Measurements from ENCODE around the gene VPS54.
"Not testable (repeated sequence)": the region's sequence is repeated elsewhere in the genome, so short reads cannot be mapped to it uniquely, and the experiment has no call there.

VPS54 gene

DNA sequence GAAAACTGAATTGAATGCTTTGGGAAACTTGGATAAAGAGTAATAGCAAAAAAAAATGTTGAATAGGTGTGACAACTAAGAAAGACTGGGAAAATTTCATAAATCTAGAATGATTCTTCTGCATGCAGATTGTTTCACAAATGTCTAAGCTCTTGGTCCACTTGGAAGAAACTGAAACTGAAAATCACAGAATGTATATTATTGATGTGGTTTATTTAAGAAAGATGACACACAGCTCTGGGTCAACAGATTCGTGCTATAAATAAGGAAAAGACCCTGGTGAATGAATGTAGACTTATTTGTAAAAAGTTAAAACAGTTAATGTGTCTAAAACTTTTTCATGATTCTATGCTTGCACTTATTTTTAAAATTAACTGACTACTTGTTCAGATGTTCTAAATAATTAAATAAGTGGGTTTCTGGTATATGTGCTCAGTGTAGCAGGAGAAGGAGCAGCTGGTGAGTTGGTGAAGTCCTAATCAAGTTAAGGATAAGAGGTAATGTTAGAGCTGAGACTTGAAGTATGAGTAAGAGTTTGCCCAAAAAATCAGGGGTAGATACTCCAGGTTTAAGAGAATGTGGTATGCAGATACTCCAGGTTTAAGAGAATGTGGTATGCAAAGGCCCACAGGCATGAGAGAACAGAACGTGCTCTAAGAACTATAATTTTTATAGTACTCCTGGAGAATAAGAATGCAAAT, 153.1 kb downstream of the VPS54 start:
- no peak for DNase-seq

DNA sequence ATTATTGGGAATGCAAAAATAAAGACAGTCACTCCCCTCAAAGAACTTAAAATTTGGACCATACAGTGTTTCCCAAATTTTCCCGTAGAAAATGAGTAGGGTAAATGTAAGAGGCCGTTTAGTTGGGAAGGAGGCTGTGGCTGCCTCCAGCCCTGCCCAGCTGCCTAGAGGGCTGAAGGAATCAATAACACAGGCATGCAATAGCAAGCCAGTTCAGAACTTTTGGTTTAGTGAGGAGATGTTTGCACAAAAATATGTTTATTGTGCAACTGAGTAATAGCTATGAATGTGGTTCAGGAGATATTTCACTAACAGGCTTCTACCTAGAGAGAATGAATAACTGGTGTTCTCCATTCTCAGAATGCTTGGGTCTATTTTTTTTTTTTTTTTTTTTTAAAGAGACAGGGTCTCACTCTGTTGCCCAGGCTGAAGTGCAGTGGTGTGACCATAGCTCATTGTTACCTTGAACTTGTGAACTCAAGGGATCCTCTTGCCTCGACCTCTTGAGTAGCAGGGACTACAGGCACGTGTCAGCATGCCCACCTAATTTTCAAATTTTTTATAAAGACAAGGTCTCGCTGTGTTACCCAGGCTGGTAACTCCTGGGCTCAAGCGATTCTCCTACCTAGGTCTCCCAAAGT, 153.9 kb downstream of the VPS54 start:
- no peak for DNase-seq

DNA sequence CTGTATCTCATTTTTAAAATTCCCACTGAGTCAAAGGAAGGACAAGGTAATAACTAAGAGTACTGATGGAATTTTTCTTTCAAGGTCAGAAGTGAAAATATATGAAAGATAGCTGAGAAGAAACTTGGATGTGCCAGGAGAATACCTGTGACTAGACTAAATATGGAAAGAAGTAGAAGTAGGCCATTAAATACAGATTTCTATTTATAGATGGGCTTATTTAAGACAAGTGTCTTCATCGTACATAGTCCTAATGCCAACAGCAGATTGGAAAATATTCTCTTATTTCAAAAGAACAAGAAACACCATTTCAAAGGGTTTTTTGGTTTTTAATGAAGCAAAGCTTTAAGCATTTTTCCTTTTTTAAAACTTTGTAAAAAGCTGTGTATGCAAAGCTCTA, 155.5 kb downstream of the VPS54 start:
- no peak for DNase-seq

DNA sequence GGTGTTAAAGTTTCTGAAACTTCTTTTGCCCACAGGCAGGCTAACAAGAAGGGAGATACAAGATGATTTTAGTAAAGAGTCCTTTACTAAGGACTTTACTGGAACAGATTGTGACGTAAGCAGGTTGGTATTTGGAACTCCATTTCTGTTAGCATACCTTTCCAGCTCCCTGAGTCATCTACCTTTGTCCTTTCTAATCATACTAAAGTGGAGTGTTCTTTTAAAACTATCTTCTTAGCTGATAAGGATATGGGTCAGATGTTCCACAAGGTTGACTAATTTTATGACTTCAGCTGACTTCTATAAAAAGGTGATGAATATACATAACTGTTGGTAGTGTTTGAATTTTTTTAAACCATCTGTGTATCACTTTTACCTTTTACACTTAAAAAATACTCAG, 156.4 kb downstream of the VPS54 start:
- DNase-seq: no peak

DNA sequence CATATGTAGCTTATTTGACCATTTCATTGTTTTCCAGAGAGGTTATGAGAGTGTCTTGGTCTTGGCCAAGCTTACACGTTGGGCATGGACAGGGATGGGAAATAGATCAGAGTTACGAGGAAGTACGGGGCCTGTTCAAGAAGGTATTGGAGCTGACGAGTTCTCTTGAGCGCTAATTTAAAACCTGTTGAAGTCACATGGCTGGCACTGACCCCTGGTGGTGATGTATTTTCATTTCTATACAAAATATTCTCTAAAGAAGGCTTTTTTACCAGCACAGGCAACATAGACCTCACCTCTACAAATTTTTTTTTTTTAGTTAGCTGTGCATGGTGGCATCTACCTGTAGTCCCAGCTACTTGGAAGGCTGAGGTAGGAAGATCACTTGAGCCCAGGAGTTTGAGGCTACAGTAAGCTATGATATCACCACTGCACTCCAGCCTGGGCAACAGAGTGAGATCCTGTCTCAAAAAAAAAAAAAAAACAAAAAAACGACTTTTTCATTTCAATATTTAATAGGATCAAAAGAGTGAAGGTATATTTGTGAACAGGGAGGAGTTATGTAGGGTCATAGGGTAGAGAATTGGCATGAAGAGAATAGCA, 157.9 kb downstream of the VPS54 start:
- DNase-seq: peak; percentile 59

DNA sequence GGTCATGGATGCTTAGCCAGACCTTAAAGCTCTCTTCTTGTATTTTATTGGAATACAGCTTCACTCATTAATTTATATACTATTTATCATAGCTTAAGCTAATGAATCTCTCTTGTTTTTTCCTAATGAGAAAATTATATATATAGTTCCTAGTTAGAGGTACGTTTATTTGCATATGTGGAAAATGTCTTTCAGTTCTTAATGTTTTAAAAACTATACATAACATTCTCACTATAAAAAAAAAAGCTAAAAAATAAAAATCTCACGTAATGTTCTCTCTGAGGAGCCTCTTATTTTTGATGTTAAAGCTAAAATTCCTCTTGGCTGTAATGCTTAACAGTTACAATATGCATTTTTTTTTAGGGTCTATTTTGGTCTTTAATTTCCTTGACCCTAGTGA, 160.9 kb downstream of the VPS54 start:
- DNase-seq: no peak

DNA sequence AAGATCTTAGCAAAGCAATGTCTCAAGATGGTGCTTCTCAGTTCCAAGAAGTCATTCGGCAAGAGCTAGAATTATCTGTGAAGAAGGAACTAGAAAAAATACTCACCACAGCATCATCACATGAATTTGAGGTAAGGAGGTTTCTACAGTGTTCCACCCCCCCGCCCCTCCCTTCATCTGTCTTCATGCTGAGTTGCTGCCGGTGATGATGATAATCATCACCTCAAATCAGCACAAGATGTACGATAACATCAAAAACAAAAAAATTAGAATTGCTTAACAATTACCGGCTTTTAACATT, 163.0 kb downstream of the VPS54 start:
- no peak for DNase-seq

DNA sequence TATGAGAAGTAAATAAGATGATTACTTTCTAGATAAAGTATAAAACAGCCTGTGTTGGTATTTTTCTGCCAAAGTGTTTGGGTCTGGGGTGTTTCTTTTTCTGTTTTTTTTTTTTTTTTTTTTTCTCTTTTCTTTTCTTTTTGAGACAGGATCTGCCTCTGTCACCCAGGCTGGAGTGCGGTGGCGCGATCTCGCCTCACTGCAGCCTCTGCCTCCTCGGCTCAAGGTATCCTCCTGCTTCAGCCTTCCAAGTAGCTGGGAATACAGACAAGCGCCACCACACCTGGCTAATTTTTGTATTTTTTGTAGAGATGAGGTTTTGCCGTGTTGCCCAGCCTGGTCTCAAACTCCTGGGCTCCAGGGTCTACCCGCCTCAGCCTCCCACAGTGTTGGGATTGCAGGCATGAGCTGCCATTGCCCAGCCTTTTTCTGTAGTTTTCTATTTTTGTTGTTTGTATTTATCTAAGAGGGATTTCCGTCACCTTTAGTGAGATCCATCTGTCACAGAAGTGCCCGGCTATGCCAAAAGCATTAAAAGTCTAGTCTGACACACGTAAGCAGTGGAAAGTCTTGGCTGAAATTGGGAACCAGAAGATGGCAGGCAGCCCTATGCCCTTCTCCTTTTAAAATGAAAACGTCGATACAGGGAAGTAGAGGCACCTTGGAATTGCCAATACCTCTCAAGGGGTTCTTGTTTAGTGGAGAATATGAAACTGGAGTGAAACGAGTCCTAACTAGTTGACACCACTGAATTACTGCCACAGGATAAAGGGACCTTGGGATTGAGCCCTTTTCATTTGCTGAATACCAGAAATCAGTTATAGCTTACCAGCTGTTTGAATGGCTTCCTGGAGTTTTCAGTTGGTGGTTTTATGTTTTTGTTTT, 163.6 kb downstream of the VPS54 start:
- DNase-seq: no peak

DNA sequence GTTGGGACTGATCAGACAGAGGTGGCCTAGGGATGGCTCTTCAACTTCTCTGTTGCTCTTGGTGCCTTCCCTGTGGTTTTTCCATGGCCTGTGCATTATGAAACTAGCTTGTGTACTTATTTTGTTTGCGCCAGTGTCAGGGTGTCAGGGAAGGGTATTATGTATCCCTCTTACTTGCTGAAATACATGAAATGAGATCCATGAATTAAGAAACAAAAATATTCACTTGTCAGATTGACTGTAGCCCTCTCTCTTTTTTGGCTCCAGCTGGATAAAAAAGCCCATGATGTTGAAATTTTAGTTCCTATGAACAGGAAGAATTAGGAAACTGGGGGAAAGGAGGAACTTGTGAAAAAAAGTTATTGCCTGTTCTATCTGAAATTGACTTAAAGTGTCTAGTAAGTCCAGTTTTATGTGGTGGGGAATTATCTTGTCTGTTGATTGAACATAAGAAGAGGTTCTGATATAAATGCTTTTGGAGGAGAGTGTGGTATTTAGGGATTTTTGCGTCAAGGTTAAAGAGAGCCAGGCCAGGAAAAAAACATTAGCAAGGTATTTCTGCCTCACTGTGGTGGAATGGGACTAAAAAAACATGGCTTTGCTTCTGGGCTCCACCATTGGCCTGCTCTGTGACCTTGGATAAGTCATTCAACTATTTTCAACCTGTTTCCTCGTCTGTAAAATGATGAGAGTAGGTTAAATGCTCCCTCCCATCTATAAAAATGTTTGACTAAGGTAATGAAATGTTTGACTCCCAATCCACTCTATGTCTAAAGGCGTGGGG, 165.5 kb downstream of the VPS54 start:
- DNase-seq: no peak

DNA sequence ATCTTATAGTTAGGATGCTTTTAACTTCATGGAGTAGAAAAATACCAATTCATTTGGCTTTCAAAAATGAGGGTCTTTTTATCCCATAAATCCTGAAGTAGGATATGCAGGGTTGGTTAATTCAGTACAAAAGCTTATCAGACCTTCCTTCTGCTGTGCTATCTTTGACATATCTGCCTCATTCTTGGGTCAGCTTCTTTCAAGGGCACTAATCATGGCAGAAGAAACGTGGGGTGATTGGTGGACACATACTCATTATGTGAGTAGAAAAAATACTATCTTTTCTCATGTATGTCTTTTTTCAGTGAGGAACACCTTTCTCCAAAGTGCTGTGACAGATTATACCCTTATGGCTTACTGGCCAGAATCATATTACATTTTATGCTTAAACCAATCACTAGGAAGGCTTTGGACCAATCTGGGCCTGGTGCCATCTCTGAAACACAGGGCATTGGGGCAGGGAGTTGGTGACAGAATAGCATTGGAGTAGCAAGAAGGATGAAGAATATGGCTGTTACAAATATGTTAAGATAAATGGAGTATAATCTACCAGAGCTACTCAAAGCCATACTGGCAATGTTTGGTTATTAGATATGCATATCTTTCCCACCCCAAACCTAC, 167.4 kb downstream of the VPS54 start:
- no peak for DNase-seq

DNA sequence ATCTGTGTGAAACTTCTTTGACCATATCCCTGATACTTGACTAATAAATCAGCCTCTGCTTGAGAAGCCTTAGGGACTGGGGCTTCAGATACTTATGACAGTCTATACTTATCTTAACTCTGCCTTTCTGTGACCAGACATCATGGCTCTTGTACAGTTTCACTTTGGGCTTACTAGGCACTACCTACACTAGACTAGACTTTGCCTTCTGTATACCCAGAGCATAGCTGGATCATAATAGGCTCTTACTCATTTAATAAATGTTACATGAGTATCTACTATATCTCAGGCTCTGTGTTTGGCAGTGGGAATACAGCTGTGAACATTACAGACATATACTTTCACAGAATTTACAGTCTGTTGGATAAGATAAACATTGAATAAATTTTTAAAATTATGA, 168.6 kb downstream of the VPS54 start:
- DNase-seq: no peak

DNA sequence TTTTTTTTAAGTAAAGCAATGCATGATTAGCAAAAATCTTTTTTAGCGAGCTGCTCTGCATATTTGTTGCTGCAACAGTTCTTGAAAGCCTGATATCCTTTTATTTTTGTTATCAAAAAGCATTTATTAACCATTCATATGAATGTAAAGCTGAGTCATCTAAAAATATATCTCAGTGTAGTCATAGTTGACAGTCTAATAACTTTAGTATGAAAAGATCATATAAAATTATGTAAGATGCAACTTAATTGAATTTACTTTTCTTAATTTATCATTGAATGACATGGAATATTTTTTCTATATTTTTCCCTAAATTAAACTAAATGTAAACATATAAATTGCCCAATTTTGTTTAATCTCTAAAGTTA, 169.0 kb downstream of the VPS54 start:
- DNase-seq: no peak

DNA sequence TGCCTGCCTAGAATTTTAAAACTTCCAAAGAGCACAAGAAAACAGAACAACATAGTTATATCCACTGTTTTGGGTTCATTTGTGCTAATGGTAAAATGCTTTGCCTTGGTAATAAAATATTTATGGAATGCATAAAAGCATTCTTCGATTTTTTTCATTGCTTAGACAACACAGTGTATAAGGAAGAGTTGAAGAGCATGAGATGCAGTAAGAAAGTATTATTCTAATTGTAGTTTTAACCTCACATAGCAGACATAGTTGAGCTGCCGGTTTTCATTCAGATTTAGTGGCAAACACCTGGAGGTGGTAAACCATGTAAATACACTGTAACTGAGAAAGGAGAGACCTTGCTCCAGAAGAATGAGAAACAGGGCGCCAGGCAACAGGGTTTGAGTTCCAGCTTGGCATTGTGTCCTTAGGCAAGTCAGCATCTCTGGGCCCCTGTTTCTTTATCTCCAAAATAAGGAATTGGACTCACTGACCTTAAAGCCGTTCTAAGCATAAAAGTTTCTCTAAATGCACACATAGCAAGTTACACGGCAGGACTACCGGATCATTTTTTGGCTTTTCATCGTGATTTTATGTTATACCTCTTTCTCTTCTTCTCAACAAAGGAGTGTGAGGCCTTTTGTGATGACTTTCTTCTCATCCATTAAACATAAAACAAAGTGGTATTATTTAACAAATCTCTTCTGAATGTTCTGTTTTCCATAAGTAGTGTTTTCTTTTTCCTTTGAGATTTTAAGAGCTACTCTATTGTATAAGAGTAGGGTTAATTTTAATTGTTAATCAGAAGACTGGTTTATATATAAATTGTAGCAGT, 169.6 kb downstream of the VPS54 start:
- DNase-seq: no peak

DNA sequence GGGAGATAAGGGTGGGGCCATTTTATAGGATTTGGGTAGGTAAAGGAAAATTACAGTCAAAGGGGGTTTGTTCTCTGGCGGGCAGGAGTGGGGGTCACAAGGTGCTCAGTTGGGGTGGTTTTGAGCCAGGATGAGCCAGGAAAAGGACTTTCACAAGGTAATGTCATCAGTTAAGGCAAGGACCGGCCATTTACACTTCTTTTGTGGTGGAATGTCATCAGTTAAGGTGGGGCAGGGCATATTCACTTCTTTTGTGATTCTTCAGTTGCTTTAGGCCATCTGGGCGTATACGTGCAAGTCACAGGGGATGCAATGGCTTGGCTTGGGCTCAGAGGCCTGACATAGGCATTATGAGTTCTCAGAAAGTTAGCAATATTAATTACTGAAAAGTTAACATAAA, 171.7 kb downstream of the VPS54 start:
- not testable (repeated sequence) for DNase-seq

DNA sequence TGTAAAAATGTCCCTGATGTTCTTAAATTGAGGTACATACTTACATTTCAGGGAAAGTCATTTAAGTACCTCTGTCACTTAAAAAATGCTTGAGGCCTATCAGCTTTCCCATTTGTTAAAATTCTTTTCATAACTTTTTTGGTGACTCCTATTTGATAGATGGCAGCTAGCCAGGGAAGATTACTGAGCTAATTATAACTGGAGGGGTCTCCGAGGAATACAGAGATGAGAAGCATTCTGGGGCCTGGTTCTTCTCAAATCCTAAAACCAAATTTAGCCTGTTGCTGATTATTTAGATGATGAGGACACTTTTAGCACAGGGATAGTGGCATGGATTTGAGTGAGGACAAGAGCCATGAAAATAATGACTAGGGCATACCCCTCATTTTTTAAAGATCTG, 172.7 kb downstream of the VPS54 start:
- no peak for DNase-seq

DNA sequence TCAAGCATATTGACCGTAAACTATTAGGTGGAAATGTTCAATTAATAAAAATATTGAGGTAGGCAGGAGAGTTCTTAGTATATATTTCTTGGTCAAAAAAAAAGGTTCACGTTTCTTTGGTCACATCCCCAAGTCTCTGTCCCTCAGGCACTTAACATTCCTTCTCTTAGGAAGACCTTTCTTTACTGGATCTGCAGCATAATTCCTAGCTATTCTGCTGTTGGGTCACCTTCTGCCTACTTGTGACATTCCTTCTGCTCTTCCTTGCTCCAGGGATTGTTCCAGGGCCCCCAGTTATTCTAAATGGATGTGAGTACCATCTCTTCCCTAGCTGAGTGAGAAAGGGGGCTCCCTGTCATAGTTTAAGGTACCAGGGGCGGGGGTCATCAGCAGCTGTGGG, 173.4 kb downstream of the VPS54 start:
- DNase-seq: no peak

DNA sequence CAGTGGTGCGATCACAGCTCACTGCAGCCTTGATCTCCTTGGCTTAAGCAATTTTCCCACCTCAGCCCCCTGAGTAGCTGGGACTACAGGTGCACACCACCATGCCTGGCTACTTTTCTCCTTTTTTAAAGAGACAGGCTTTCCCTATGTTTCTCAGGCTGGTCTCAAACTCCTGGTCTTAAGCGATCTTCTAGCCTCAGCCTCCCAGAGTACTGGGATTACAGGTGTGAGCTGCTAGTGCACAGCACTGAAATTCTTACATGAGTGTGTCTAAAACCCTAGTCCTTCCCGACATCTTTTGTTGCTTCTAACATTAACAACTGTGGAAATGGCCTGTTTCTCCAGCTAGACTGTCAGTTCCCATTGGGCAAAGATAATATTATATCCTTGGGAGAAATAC, 174.6 kb downstream of the VPS54 start:
- no peak for DNase-seq

DNA sequence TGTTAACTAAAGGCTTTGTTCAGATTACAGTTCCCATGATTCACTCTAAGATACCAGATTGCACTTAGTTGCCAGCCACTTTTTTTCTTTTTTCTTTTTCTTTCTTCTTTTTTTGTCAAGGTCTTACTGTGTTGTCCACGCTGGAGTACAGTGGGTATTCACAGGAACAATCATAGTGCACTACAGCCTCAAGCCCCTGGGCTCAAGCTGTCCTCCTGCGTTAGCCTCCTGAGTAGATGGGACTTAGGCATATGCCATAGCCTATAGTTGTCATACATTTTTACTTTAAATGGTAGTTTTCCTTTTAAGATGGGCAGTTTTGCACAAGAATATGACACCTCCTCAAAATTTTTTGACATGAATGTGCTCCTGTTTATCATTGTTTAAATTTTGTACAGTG, 175.4 kb downstream of the VPS54 start:
- DNase-seq: no peak

DNA sequence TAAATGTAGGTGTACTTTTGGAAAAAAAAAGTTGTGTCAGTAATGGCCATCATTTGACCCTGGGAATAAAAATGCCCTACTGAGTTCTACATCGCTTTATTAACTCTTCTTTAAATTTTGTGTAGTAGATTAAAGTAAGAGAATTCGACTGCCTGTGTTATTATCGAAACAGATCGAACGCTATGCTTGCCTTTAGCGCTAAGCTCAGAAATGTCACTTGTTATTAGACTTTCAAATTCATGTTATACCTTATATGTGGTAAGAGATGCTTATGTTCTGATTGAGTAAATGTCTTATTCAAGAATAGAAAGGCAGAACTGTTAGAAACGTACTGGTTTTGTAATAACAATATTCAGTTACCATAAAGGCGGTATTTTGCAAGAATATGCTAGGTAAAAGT, 176.1 kb downstream of the VPS54 start:
- DNase-seq: no peak

DNA sequence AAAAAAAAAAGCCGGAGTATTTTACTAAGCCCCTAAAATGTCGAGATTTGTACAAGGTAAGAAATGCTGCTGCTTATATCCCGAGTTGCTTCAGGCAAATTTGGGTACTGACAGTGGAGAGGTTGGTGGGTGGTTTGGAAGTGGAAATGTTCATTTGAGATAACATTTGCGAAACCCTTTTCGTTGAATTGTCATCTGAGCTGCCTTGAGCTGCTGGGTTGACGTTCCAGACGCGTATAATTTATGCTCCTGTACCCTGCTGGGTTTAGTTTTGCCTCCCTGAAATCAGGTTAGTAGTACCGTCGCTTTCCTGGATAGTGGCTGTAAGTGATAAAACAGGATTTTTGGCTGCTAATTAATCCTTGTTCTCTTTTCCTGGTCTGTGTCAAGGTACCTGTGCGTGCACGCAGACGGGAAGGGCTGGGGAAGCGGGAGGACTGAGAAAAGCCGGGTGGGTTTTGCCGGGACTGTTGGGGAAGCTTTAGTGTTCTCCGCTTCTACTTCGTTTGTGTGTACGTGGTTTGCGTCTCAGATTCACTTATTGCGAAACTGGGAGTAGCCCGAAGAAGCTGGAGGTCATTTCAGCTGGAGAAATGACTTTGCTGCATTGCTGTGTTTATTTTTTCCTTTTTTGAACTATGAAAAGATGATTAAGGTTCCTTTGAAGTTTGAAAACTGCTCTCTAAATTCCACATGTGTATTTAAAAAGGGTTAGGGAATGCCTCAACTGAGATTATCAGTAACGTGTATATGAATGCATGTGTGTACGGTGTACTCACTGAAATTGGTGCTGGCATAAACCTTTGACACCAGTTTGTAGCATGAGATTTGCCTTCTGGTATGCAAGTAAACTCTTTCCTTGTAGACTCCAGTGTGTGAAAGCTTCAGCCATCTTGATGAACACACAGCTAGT, 176.8 kb downstream of the VPS54 start:
- peak; percentile 59 for DNase-seq

All from right forelimb (tissue), 1 donor.